SK-N-SH (cell line): ENCODE data around the gene GNG5. TPM values are rescaled to one million over a fixed set of nuclear protein-coding genes. Genes with fewer than 3 reads are reported as not detected.
A peak's percentile ranks its signal among the peaks of the same experiment; 100 is the strongest.

Experiments used
- CTCF ChIA-PET: fragments of 300-600, 350-600 bp; formaldehyde crosslinking; extraction: SDS; loops from one replicate; lab custom pipeline; 2021; lab: Yijun Ruan, JAX
- POLR2A ChIA-PET: fragments of 350-600 bp; sonication (Branson Sonifier 250); formaldehyde crosslinking; extraction: SDS; loops from one replicate; lab custom pipeline; 2020; ENCODE audit warnings: antibody characterized with exemption, inconsistent platforms; lab: Yijun Ruan, JAX
- DNase-seq: peaks from one replicate; pipeline ENCODE4 v3.0.0; 2012
- H2AFZ ChIP-seq: fragments of 200-600 bp; sonication (generic); 2 replicates; pipeline ENCODE4 v1.8.1; 2016; ENCODE audit warnings: antibody characterized with exemption, mild to moderate bottlenecking, low read depth
- H3F3A ChIP-seq: fragments of 200-600 bp; sonication (generic); replicated peaks from 2 replicates; pipeline ENCODE3; 2016; ENCODE audit warnings: antibody characterized with exemption, mild to moderate bottlenecking; ENCODE audit not compliant: insufficient read depth
- H3K27ac ChIP-seq, 2 experiments: fragments of 200-500 bp in 1 of 2; fragments of 200-600 bp in 1 of 2; sonication (Bioruptor generic) in 1 of 2; sonication (generic), shearing (Covaris generic) in 1 of 2; 2 replicates each; pipeline versions ENCODE4 v1.5.1 to v1.6.1; 2014 to 2016; ENCODE audit warnings: low read depth in 2 of 2, inconsistent platforms in 1 of 2, low read length in 1 of 2, mild to moderate bottlenecking in 1 of 2, mixed read lengths in 1 of 2
- H3K27me3 ChIP-seq: fragments of 200-600 bp; sonication (generic), shearing (Covaris generic); 2 replicates; pipeline ENCODE4 v1.6.1; 2016; ENCODE audit warnings: mixed run types; ENCODE audit not compliant: insufficient read depth
- H3K36me3 ChIP-seq, 2 experiments: fragments of 200-500 bp in 1 of 2; fragments of 200-600 bp in 1 of 2; sonication (Bioruptor generic) in 1 of 2; sonication (generic) in 1 of 2; replicated peaks in 1 of 2; 2 replicates each; pipeline versions ENCODE3 to v1.5.1; 2014 to 2016; ENCODE audit warnings: low read length in 1 of 2, mild to moderate bottlenecking in 1 of 2; ENCODE audit not compliant: insufficient read depth in 2 of 2, control insufficient read depth in 1 of 2
- H3K4me1 ChIP-seq, 2 experiments: fragments of 200-500 bp in 1 of 2; fragments of 200-600 bp in 1 of 2; sonication (Bioruptor generic) in 1 of 2; sonication (generic), shearing (Covaris generic) in 1 of 2; 2 replicates each; pipeline versions ENCODE4 v1.5.1 to v1.6.1; 2014 to 2016; ENCODE audit warnings: low read depth in 1 of 2, low read length in 1 of 2, mixed run types in 1 of 2; ENCODE audit not compliant: insufficient read depth in 2 of 2, control insufficient read depth in 1 of 2
- H3K4me2 ChIP-seq: fragments of 200-600 bp; sonication (generic), shearing (Covaris generic); 2 replicates; pipeline ENCODE4 v1.6.1; 2017; ENCODE audit warnings: mixed run types
- H3K4me3 ChIP-seq, 2 experiments: fragments of 200-500 bp in 1 of 2; fragments of 200-600 bp in 1 of 2; sonication (Bioruptor generic) in 1 of 2; sonication (generic), shearing (Covaris generic) in 1 of 2; 2 replicates each; pipeline versions ENCODE4 v1.5.1 to v1.8.1; 2014 to 2016; ENCODE audit warnings: low read depth in 2 of 2, inconsistent platforms in 1 of 2, low read length in 1 of 2, mild to moderate bottlenecking in 1 of 2, mixed read lengths in 1 of 2, moderate library complexity in 1 of 2
- H3K79me2 ChIP-seq: fragments of 200-600 bp; sonication (generic); 2 replicates; pipeline ENCODE4 v1.8.1; 2017; ENCODE audit warnings: mild to moderate bottlenecking; ENCODE audit not compliant: insufficient read depth
- H3K9ac ChIP-seq: fragments of 200-600 bp; sonication (generic); 2 replicates; pipeline ENCODE4 v1.6.1; 2017; ENCODE audit warnings: mixed run types
- H3K9me2 ChIP-seq: fragments of 200-600 bp; sonication (generic); 2 replicates; pipeline ENCODE4 v1.6.1; 2017; ENCODE audit warnings: mixed run types
- H3K9me3 ChIP-seq: fragments of 200-600 bp; sonication (generic); 2 replicates; pipeline ENCODE4 v1.6.1; 2017; ENCODE audit warnings: mixed run types, mild to moderate bottlenecking, moderate library complexity
- H4K20me1 ChIP-seq: fragments of 200-600 bp; sonication (generic); 2 replicates; pipeline ENCODE4 v1.6.1; 2017; ENCODE audit warnings: mild to moderate bottlenecking, mixed run types; ENCODE audit not compliant: insufficient read depth
- EP300 ChIP-seq, 2 experiments: IDR thresholded peaks; 2 replicates each; pipeline versions ENCODE4 v1.4.0 to v1.6.1; 2012; ENCODE audit warnings: borderline replicate concordance in 1 of 2, low read depth in 1 of 2, low read length in 1 of 2
- GATA2 ChIP-seq: sonication (generic); formaldehyde crosslinking; IDR thresholded peaks from 2 replicates; pipeline ENCODE4 v1.5.0; 2020; ENCODE audit warnings: mild to moderate bottlenecking, missing genetic modification reagents
- JUND ChIP-seq: IDR thresholded peaks from 2 replicates; pipeline ENCODE4 v1.4.0; 2012
- MXI1 ChIP-seq: IDR thresholded peaks from 2 replicates; pipeline ENCODE4 v1.6.1; 2012; ENCODE audit warnings: mild to moderate bottlenecking, low read depth, low read length, improper control_type of control experiment
- NFIC ChIP-seq: IDR thresholded peaks from 2 replicates; pipeline ENCODE4 v1.4.0; 2012; ENCODE audit warnings: borderline replicate concordance
- NRF1 ChIP-seq: IDR thresholded peaks from 2 replicates; pipeline ENCODE4 v1.6.1; 2012; ENCODE audit warnings: low read depth, mild to moderate bottlenecking, low read length
- POLR2AphosphoS5 ChIP-seq: IDR thresholded peaks from 2 replicates; pipeline ENCODE4 v1.6.1; 2012; ENCODE audit warnings: low read depth, low read length
- RFX5 ChIP-seq: IDR thresholded peaks from 2 replicates; pipeline ENCODE4 v1.6.1; 2012; ENCODE audit warnings: mild to moderate bottlenecking, improper control_type of control experiment, low read length
- SIN3A ChIP-seq: IDR thresholded peaks from 2 replicates; pipeline ENCODE4 v1.6.1; 2012; ENCODE audit warnings: low read depth, mild to moderate bottlenecking, low read length, moderate library complexity, borderline replicate concordance
- SMC3 ChIP-seq: IDR thresholded peaks from 2 replicates; pipeline ENCODE4 v1.6.1; 2012; ENCODE audit warnings: low read depth, low read length, improper control_type of control experiment
- TEAD4 ChIP-seq: IDR thresholded peaks from 2 replicates; pipeline ENCODE4 v1.4.0; 2012; ENCODE audit warnings: mild to moderate bottlenecking, borderline replicate concordance; ENCODE audit not compliant: insufficient read depth
- YY1 ChIP-seq: IDR thresholded peaks from 2 replicates; pipeline ENCODE4 v1.4.0; 2012; ENCODE audit warnings: low read depth, mild to moderate bottlenecking
- WGBS: methylation state at CpG from one replicate; pipeline ENCODE4 v1.1.6; 2017; ENCODE audit warnings: low lambda C conversion rate; 5-methylcytosine and 5-hydroxymethylcytosine counted together
- polyA plus RNA-seq, 3 experiments: library from polyadenylated mRNA; depleted of rRNA; stranded (reverse); fragments of >200 nt; gene quantifications; 2 replicates each; pipeline ENCODE4 v1.2.3, GENCODE V29; 2012
- TF ChIP-seq, protein P1 (sequence below): IDR thresholded peaks from 2 replicates; pipeline ENCODE4 v1.4.0; 2012; ENCODE audit warnings: low read depth
- TF ChIP-seq, protein P2 (sequence below): IDR thresholded peaks from 2 replicates; pipeline ENCODE4 v1.4.0; 2012; ENCODE audit warnings: low read depth, borderline replicate concordance
- TF ChIP-seq, protein P3 (sequence below): fragments of 150-350 bp; IDR thresholded peaks from 2 replicates; pipeline ENCODE4 v1.6.1; 2016; ENCODE audit warnings: mild to moderate bottlenecking, low read depth, low read length
- TF ChIP-seq, protein P4 (sequence below): IDR thresholded peaks from 2 replicates; pipeline ENCODE4; 2012
- TF ChIP-seq, protein P5 (sequence below): fragments of 200-600 bp; sonication (generic); IDR thresholded peaks from 2 replicates; pipeline ENCODE4 v1.6.1; 2017; ENCODE audit warnings: antibody characterized with exemption, mild to moderate bottlenecking, moderate library complexity

Gene GNG5
- polyA plus RNA-seq, 1 of the 3 experiments (the other 2 are of a cell fraction) = 104 TPM

DNA sequence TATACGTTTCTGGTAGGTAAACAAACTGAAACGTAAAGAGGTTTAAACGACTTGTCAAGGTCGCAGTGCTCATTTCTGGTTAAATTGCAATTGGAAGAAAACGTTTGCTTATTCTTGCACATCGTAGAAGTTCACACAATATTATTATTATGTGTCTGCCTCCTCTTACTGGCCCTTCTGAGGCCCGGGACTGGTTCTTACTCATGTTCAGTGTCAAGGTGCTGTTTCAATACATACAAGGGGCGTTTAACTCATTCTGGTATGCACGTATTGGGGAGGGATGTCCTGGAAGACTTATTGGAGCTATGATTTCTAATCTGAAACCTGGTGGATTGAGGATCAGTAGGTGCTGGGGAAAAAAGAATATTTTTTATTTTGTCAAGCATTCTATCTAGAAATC lies 26.4 kb downstream of the GNG5 start:
- under 1% methylated on average over 9 of the region's 9 CpGs for WGBS
- Histone ChIP-seq H3K4me3 (peak overlapping the region; percentile 92 to 99), H3K4me1 (peaks cover 4 to 10% of the 10 kb centered on the region in 2 experiments; a peak in 3 of 4 replicates), H3F3A (peaks cover 4% of the 10 kb centered on the region), H3K9me2 (no peaks in the 10 kb centered on the region), H3K9me3 (no peaks in the 10 kb centered on the region), H3K27ac (peak overlapping the region; percentile 89 to 96; a peak in 3 of 4 replicates), H3K9ac (peak overlapping the region; percentile 87), H2AFZ (peak overlapping the region; percentile 100; the same call in 1 of the 2 replicates), H3K79me2 (peaks cover 49% of the 10 kb centered on the region), H4K20me1 (no peaks in the 10 kb centered on the region), H3K36me3 (peaks cover 27 to 37% of the 10 kb centered on the region in 2 experiments), H3K4me2 (peak overlapping the region; percentile 89), H3K27me3 (no peaks in the 10 kb centered on the region)
- ChIA-PET POLR2A (interaction anchor here (1.9 kb wide), 1 partner anchor 26 kb away, joined by 6 read pairs; no protein-coding TSS in a partner anchor), CTCF (interaction anchor here (0.7 to 1.8 kb wide), 8 partner anchors 12 to 353 kb away, joined by 3 to 7 read pairs (median 3); no protein-coding TSS in a partner anchor)
- TF ChIP-seq, protein P1, sequence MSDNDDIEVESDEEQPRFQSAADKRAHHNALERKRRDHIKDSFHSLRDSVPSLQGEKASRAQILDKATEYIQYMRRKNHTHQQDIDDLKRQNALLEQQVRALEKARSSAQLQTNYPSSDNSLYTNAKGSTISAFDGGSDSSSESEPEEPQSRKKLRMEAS = no peak
- TF ChIP-seq RFX5 (no peak), POLR2AphosphoS5 (no peak)
- TF ChIP-seq, protein P2, sequence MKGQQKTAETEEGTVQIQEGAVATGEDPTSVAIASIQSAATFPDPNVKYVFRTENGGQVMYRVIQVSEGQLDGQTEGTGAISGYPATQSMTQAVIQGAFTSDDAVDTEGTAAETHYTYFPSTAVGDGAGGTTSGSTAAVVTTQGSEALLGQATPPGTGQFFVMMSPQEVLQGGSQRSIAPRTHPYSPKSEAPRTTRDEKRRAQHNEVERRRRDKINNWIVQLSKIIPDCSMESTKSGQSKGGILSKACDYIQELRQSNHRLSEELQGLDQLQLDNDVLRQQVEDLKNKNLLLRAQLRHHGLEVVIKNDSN = no peak
- TF ChIP-seq, protein P3, sequence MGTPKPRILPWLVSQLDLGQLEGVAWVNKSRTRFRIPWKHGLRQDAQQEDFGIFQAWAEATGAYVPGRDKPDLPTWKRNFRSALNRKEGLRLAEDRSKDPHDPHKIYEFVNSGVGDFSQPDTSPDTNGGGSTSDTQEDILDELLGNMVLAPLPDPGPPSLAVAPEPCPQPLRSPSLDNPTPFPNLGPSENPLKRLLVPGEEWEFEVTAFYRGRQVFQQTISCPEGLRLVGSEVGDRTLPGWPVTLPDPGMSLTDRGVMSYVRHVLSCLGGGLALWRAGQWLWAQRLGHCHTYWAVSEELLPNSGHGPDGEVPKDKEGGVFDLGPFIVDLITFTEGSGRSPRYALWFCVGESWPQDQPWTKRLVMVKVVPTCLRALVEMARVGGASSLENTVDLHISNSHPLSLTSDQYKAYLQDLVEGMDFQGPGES = no peak
- TF ChIP-seq, protein P4, sequence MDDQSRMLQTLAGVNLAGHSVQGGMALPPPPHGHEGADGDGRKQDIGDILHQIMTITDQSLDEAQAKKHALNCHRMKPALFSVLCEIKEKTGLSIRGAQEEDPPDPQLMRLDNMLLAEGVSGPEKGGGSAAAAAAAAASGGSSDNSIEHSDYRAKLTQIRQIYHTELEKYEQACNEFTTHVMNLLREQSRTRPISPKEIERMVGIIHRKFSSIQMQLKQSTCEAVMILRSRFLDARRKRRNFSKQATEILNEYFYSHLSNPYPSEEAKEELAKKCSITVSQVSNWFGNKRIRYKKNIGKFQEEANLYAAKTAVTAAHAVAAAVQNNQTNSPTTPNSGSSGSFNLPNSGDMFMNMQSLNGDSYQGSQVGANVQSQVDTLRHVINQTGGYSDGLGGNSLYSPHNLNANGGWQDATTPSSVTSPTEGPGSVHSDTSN = no peak
- peak; percentile 17 for DNase-seq

DNA sequence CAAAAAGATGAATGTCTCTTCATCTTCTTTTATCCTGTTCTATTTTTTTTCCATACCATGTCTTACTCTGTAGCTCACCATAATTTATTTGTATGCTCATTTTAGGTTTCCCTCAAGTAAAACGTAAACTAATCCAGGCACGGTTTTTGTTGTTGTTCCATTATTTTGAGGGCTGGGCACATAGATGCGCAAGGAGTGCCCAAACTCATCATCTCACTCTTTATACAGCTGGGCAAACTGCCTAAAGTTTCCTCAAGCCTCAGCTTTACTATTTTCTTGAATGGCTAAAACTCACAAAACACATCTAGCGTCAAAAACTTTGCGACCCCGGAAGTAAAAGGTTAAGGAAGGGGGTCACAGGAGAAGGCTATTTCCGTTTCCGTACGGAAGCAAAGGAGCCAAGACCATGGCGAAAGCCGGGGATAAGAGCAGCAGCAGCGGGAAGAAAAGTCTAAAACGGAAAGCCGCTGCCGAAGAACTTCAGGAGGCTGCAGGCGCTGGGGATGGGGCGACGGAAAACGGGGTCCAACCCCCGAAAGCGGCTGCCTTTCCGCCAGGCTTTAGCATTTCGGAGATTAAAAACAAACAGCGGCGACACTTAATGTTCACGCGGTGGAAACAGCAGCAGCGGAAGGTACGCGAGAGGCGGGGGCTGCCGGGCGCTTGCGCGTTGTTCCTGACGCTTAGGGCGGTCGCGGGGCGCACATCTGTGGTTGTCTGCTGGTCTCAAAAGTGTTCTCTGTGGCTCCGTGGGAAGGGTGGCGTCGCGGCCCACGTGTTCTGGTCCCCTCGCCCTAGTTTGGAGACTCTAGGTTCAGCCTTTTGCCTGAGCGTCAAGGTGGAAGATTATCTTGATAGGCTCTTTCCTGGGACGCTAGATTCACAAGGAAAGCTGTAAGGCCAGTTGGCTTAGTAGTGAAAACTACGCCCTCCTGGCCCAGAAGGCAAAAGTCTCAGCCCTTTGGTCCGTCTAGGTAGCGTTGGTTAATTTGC lies 27.2 kb downstream of the GNG5 start, which contains the start of gene RPF1:
TSS of gene RPF1 (plus strand) at position 391 of the 993 bp plus-strand sequence. CDS start at position 407, 16 bp downstream.
- 9% methylated on average over 29 of the region's 51 CpGs for WGBS
- peak; percentile 81 for DNase-seq
- peak within 1 kb of the TSS; percentile 87 for H3K9ac ChIP-seq
- peak within 1 kb of the TSS; percentile 89 to 96 for H3K27ac ChIP-seq
- no peaks in the 10 kb centered on the region for H3K9me3 ChIP-seq
- peaks cover 47% of the 10 kb centered on the region for H3K79me2 ChIP-seq
- no peaks in the 10 kb centered on the region for H3K27me3 ChIP-seq
- H2AFZ ChIP-seq = peak within 1 kb of the TSS; percentile 100
- peaks cover 4% of the 10 kb centered on the region for H3F3A ChIP-seq
- H3K4me1 ChIP-seq = peaks cover 4 to 10% of the 10 kb centered on the region in 2 experiments; a peak in 3 of 4 replicates
- H3K4me2 ChIP-seq = peak within 1 kb of the TSS; percentile 89
- ChIA-PET CTCF (interaction anchor here (0.7 to 1.8 kb wide), 5 partner anchors 13 to 458 kb away, joined by 3 to 7 read pairs (median 6); no protein-coding TSS in a partner anchor), POLR2A (interaction anchor here (1.9 kb wide), 1 partner anchor 26 kb away, joined by 6 read pairs; no protein-coding TSS in a partner anchor)
- H3K36me3 ChIP-seq = peaks cover 23 to 31% of the 10 kb centered on the region in 2 experiments
- H3K4me3 ChIP-seq = peak within 1 kb of the TSS; percentile 92 to 99
- no peaks in the 10 kb centered on the region for H4K20me1 ChIP-seq
- H3K9me2 ChIP-seq = no peaks in the 10 kb centered on the region
- peak; percentile 90 for TF ChIP-seq MXI1
- TF ChIP-seq, protein P5, sequence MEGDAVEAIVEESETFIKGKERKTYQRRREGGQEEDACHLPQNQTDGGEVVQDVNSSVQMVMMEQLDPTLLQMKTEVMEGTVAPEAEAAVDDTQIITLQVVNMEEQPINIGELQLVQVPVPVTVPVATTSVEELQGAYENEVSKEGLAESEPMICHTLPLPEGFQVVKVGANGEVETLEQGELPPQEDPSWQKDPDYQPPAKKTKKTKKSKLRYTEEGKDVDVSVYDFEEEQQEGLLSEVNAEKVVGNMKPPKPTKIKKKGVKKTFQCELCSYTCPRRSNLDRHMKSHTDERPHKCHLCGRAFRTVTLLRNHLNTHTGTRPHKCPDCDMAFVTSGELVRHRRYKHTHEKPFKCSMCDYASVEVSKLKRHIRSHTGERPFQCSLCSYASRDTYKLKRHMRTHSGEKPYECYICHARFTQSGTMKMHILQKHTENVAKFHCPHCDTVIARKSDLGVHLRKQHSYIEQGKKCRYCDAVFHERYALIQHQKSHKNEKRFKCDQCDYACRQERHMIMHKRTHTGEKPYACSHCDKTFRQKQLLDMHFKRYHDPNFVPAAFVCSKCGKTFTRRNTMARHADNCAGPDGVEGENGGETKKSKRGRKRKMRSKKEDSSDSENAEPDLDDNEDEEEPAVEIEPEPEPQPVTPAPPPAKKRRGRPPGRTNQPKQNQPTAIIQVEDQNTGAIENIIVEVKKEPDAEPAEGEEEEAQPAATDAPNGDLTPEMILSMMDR = no peak
- no peak for TF ChIP-seq EP300 (IDR thresholded peaks at IDR 0.05; ENCODE audit: borderline replicate concordance in 1 of 2, low read depth in 1 of 2, low read length in 1 of 2)
- TF ChIP-seq SIN3A = peak; percentile 20; the same call in 1 of the 2 replicates
- TF ChIP-seq GATA2 (CRISPR knock-in tag) = no peak
- no peak for TF ChIP-seq NFIC
- peak; percentile 69 for TF ChIP-seq NRF1
- TF ChIP-seq SMC3 = no peak
- peak; percentile 86 for TF ChIP-seq YY1
- TF ChIP-seq, protein P4 = no peak
- no peak for TF ChIP-seq TEAD4
- TF ChIP-seq, protein P1 = peak; percentile 77
- no peak for TF ChIP-seq JUND
- no peak for TF ChIP-seq RFX5
